Measurements from ENCODE around the gene OR1C1.
"Not testable (repeated sequence)": the region's sequence is repeated elsewhere in the genome, so short reads cannot be mapped to it uniquely, and the experiment has no call there.

OR1C1 gene

GRCh38 chr1:247721222-247721621 is 39.1 kb downstream of the OR1C1 start:
- no peaks in the 10 kb centered on the region for H3K36me3 ChIP-seq (ENCODE audit: insufficient read depth, low read length)
- H3K27ac ChIP-seq (ENCODE audit: low read depth, low read length), result no peak overlapping the region
- H3K9me3 ChIP-seq (ENCODE audit: low read length), result no peaks in the 10 kb centered on the region
- no peaks in the 10 kb centered on the region for H3K4me1 ChIP-seq (ENCODE audit: insufficient read depth, low read length)
- H3K9ac ChIP-seq (ENCODE audit: low read length), result no peak overlapping the region
- no peak overlapping the region for H3K4me3 ChIP-seq (ENCODE audit: low read depth in 1 of 2, low read length in 2 of 2)
- H3K27me3 ChIP-seq (ENCODE audit: control insufficient read depth in 1 of 2, insufficient read depth in 2 of 2, low read length in 2 of 2), result no peaks in the 10 kb centered on the region

GRCh38 chr1:247716546-247716945 is 43.8 kb downstream of the OR1C1 start, which contains the start of gene OR6F1:
Gene OR6F1, minus strand, starts transcription at chr1:247716646. Its CDS starts 3,891 bp downstream, at chr1:247712755.
- Histone ChIP-seq H3K9ac (ENCODE audit: low read length) (no peak within 1 kb of the TSS), H3K4me1 (ENCODE audit: insufficient read depth, low read length) (no peaks in the 10 kb centered on the region), H3K27me3 (ENCODE audit: control insufficient read depth in 1 of 2, insufficient read depth in 2 of 2, low read length in 2 of 2) (no peaks in the 10 kb centered on the region), H3K36me3 (ENCODE audit: insufficient read depth, low read length) (no peaks in the 10 kb centered on the region), H3K4me3 (ENCODE audit: low read depth in 1 of 2, low read length in 2 of 2) (no peak within 1 kb of the TSS), H3K9me3 (ENCODE audit: low read length) (no peaks in the 10 kb centered on the region), H3K27ac (ENCODE audit: low read depth, low read length) (no peak within 1 kb of the TSS)

- H3K4me1 ChIP-seq (ENCODE audit: insufficient read depth, low read length), result no peaks in the 10 kb centered on the region
- H3K4me3 ChIP-seq (ENCODE audit: low read depth in 1 of 2, low read length in 2 of 2), result no peak overlapping the region
- no peaks in the 10 kb centered on the region for H3K36me3 ChIP-seq (ENCODE audit: insufficient read depth, low read length)
- H3K27ac ChIP-seq (ENCODE audit: low read depth, low read length), result no peak overlapping the region
- H3K27me3 ChIP-seq (ENCODE audit: control insufficient read depth in 1 of 2, insufficient read depth in 2 of 2, low read length in 2 of 2), result no peaks in the 10 kb centered on the region
- no peak overlapping the region for H3K9ac ChIP-seq (ENCODE audit: low read length)
- no peaks in the 10 kb centered on the region for H3K9me3 ChIP-seq (ENCODE audit: low read length)
Observed at GRCh38 chr1:247713753-247714152, 46.6 kb downstream of the OR1C1 start.

- H3K4me1 ChIP-seq (ENCODE audit: insufficient read depth, low read length); H3K9me3 ChIP-seq (ENCODE audit: low read length); H3K9ac ChIP-seq (ENCODE audit: low read length); H3K36me3 ChIP-seq (ENCODE audit: insufficient read depth, low read length); H3K27ac ChIP-seq (ENCODE audit: low read depth, low read length); H3K4me3 ChIP-seq (ENCODE audit: low read depth in 1 of 2, low read length in 2 of 2); H3K27me3 ChIP-seq (ENCODE audit: control insufficient read depth in 1 of 2, insufficient read depth in 2 of 2, low read length in 2 of 2): not testable (repeated sequence)
Observed at GRCh38 chr1:247710681-247711080, 49.7 kb downstream of the OR1C1 start.
